ENCODE results near the gene CAPN13. TPM values are rescaled to one million over a fixed set of nuclear protein-coding genes. Genes with fewer than 3 reads are reported as not detected.

The CAPN13 gene
- total and polyA plus RNA-seq, 2 experiments from 2014 or later, result 0.50 to 0.94 TPM

GRCh38 chr2:30781961-30782533, 25.2 kb downstream of the CAPN13 start (continued):
- TF ChIP-seq EZH2phosphoT487 (IDR thresholded peaks at IDR 0.05; ENCODE audit: unreplicated experiment) (no peak), ZNF331 (CRISPR knock-in tag; IDR thresholded peaks at IDR 0.05; ENCODE audit: low read depth) (no peak), REST (IDR thresholded peaks at IDR 0.05; ENCODE audit: unreplicated experiment) (no peak), POLR2AphosphoS5 (IDR thresholded peaks at IDR 0.05; ENCODE audit: low read depth) (no peak), ZNF114 (CRISPR knock-in tag; IDR thresholded peaks at IDR 0.05) (no peak), JUNB (IDR thresholded peaks at IDR 0.05; ENCODE audit: unreplicated experiment) (no peak), EZH2 (IDR thresholded peaks at IDR 0.05; ENCODE audit: low read depth, unreplicated experiment) (no peak)

GRCh38 chr2:30781451-30781850, 25.8 kb downstream of the CAPN13 start:
- no peak for ATAC-seq
- H3F3A ChIP-seq (replicated peaks; ENCODE audit: low read depth), result no peaks in the 10 kb centered on the region
- TF ChIP-seq REST (IDR thresholded peaks at IDR 0.05; ENCODE audit: unreplicated experiment), result no peak
- TF ChIP-seq ZNF331 (CRISPR knock-in tag; IDR thresholded peaks at IDR 0.05; ENCODE audit: low read depth), result no peak
- TF ChIP-seq EZH2 (IDR thresholded peaks at IDR 0.05; ENCODE audit: low read depth, unreplicated experiment), result no peak
- no peak for TF ChIP-seq JUNB (IDR thresholded peaks at IDR 0.05; ENCODE audit: unreplicated experiment)
- TF ChIP-seq ETS1 (IDR thresholded peaks at IDR 0.05), result no peak
- no peak for TF ChIP-seq CREB1 (CRISPR knock-in tag; IDR thresholded peaks at IDR 0.05; ENCODE audit: low read depth)
- TF ChIP-seq CTCF (conservative IDR thresholded peaks at IDR 0.05; ENCODE audit: low read depth in 2 of 2), result no peak

More at GRCh38 chr2:30781451-30781850, 25.8 kb downstream of the CAPN13 start:
- H3K36me3 Mint-ChIP-seq (ENCODE audit: low read depth), result no peaks in the 10 kb centered on the region; the same call in 2 of the 3 replicates
- no peak for DNase-seq (ENCODE audit: low spot score)
- Histone ChIP-seq H4K20me1 (replicated peaks; ENCODE audit: insufficient read depth) (no peaks in the 10 kb centered on the region), H3K36me3 (ENCODE audit: insufficient read depth) (no peaks in the 10 kb centered on the region), H2AFZ (no peak overlapping the region), H3K4me3 (no peak overlapping the region), H3K79me2 (replicated peaks; ENCODE audit: insufficient read depth) (no peaks in the 10 kb centered on the region), H3K4me2 (no peak overlapping the region), H3K9me2 (ENCODE audit: insufficient read depth) (peaks cover 7% of the 10 kb centered on the region; the same call in 1 of the 2 replicates), H3K4me1 (ENCODE audit: insufficient read depth) (no peaks in the 10 kb centered on the region), H3K27ac (ENCODE audit: low read depth) (no peak overlapping the region), H3K27me3 (ENCODE audit: insufficient read depth) (no peaks in the 10 kb centered on the region)
- no peak overlapping the region for H3K27ac Mint-ChIP-seq
- no peaks in the 10 kb centered on the region for H3K27me3 Mint-ChIP-seq (ENCODE audit: insufficient read depth, low read depth, poor library complexity)
- H3K4me3 Mint-ChIP-seq, result no peak overlapping the region
- no peaks in the 10 kb centered on the region for H3K4me1 Mint-ChIP-seq
- no peaks in the 10 kb centered on the region for H3K9me3 Mint-ChIP-seq
